ACHN (cell line): ENCODE measurements around the gene FAM151B.
A peak's percentile ranks its signal among the peaks of the same experiment; 100 is the strongest.
"Not testable (repeated sequence)": the region's sequence is repeated elsewhere in the genome, so short reads cannot be mapped to it uniquely, and the experiment has no call there.

Experiments
- DNase-seq: peaks from one replicate; pipeline ENCODE4 v3.0.0-alpha.2; 2015
- in situ Hi-C: cut with HindIII; loops from 2 replicates; pipeline ENCODE4 v1.10.0; 2017; ENCODE audit warnings: low sequenced_read_pairs, low pct_ligation_motif_present, low pct_unique_long_range_greater_than_20kb

FAM151B gene, protein sequence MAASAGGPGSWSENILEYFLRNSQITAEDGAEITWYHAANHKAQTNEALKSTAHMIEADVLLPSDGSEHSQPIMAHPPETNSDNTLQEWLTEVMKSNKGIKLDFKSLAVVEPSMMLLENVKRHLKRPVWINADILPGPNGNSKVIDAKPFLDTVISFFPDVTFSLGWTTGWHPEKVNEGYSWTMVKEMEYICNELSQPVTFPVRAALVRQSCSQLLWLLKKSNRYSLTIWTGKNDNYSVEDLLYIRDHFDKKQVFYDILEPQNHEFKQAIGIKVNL

DNA sequence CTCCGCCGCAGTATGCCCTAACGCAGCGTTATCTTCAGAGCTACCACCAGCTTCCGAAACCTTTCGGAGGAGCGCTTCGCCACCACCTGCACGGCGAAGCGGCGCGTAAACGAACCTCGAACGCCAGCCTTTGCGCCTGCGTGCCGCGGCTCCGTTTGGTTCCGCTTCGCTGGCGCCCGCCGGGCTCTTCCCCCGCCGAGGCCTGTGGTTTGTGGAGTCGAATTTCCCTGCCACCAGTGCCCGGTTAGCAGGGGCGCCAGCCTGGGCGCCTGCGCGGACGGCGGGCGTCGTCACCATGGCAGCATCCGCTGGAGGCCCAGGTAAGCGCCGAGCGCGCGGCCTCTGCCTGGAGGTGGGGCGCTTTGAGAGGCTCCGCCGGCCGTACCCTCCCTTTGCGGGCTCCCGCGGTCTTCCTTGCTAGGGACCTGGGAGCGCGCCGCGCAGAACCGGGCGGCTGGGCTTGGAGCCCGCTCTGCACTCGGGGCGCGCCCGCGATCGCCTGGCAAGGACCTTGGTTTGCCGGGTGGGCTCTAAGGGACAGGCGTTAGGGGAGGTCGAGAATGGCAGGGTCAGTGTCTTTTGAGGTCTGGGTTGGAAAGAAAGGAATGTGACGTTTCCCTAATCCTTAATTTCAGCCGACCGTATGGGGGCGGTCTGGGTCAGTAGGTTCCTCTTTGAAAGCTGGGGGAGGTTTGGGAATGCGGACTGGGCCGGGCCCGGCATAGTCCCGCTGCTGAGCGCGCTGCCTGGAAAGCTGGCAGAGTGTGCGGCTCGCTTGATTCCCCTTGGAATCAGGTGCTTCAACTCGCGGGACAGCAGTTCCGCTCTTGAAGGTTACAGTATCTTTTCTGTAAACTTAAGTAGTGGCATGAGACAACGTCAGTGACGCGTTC is at the start of gene FAM151B:
FAM151B (plus strand) TSS at position 272 of the 893 bp plus-strand sequence; CDS start at position 296, 24 bp downstream.
- in situ Hi-C loops: no loop called here

DNA sequence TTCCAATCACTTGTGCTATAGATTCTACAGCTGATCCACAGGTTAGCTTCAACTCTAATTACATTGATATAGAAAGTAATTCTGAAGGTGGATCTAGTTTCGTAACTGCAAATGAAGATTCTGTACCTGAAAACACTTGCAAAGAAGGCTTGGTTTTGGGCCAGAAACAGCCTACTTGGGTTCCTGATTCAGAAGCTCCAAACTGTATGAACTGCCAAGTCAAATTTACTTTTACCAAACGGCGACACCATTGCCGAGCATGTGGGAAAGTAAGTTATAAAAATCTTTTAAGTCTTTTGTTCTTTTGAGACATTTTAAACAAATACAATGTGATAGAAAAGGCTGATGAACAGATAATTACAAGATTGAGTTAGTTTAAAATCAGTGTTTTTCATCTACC is 49.2 kb upstream of the FAM151B start:
- DNase-seq: no peak
- in situ Hi-C loops: no loop called here

More for the DNA sequence above, at the start of gene FAM151B:
- DNase-seq: peak; percentile 93

- in situ Hi-C loops: no loop called here
- DNase-seq: no peak
Observed at GRCh38 chr5:80439213-80439612, 48.7 kb upstream of the FAM151B start.

DNA sequence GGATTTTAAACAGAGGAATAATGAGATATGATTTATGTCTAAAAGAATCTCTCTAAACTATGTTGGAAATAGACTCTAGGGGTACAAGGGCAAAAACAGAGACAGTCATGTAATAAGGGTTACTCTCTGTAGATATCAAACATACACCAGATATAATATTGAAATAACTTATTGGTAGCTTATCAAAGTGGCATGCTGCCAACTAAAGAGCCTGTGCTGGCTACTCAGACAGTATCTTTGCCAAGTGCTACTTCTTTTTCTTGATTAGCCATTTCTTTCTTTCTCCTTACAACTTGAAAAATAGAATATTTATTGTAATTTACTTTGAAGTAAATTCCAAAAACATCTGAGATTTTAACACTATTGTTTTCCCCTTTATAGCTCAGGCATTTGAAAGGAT is 45.2 kb upstream of the FAM151B start:
- in situ Hi-C loops: no loop called here
- DNase-seq: no peak

- DNase-seq: no peak
- in situ Hi-C loops: no loop called here
Observed at GRCh38 chr5:80453366-80453765, 34.5 kb upstream of the FAM151B start.

DNA sequence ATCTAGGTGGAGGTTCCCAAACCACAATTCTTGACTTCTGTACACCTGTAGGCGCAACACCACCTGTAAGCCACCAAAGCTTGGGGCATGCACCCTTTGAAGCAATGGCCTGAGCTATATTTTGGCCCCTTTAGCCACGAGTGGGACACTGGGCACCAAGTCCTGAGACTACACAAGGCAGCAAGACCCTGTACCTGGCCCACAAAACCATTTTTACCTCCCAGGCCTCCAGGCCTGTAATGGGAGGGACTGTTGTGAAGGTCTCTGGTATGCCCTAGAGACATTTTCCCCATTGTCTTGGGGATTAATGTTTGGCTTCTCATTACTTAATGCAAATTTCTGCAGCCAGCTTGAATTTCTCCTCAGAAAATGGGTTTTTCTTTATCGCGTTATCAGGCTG is 24.6 kb upstream of the FAM151B start:
- DNase-seq: no peak
- in situ Hi-C loops: no loop called here

DNA sequence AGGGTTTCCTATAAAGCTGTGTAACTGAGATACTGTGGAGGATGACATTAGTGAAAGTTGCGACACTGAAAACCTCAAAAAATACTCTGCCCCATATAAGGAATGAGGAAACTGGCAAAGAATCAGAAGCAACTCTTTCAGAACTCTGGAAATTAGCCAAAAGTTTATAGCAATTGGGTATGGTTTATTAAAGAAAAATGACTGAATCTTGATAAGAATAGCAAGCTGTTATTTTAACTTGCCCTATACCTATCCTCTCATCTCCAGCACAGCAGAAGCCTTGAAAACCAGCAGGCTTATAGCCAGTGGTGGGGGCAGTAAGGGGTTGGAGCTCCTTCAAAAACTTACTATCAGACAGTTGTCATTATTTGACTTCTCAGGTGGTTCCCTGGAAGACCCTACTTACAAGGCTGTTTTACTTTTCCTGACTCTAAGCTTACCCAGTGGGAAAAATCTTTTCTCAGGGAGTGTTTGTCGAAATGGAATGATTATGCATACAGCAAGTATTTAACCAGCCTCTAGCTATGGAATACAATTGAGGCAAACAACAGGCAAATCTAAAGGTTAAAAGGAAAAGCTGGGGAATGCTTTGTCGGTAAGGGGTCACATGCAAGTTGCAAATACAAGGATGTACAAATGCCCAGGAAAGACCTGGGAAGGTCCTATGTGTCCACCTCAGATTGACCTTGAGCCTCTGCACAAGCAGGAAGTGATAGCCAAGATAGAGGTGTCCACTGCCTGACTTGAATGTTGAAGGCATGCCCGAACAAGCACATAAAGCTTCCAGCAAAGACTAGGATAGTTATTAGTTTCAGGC is 21.0 kb upstream of the FAM151B start:
- DNase-seq: no peak
- in situ Hi-C loops: no loop called here

GRCh38 chr5:80468131-80468530 is 19.8 kb upstream of the FAM151B start:
- in situ Hi-C loops: no loop called here
- DNase-seq: no peak

- in situ Hi-C loops, DNase-seq: not testable (repeated sequence)
Observed at GRCh38 chr5:80470631-80471030, 17.3 kb upstream of the FAM151B start.

- in situ Hi-C loops: no loop called here
- no peak for DNase-seq
Observed at GRCh38 chr5:80474929-80475328, 13.0 kb upstream of the FAM151B start.

GRCh38 chr5:80479713-80480112 is 8.2 kb upstream of the FAM151B start:
- DNase-seq: no peak
- in situ Hi-C loops: no loop called here

- in situ Hi-C loops: no loop called here
- DNase-seq: no peak
Observed at GRCh38 chr5:80480354-80480753, 7.5 kb upstream of the FAM151B start.

GRCh38 chr5:80481019-80481893 is 6.6 kb upstream of the FAM151B start:
- DNase-seq: peak; percentile 62
- in situ Hi-C loops: no loop called here

GRCh38 chr5:80482578-80482977 is 5.3 kb upstream of the FAM151B start:
- in situ Hi-C loops: no loop called here
- DNase-seq: no peak

- in situ Hi-C loops: no loop called here
Observed at GRCh38 chr5:80483636-80484232, 4.2 kb upstream of the FAM151B start.

GRCh38 chr5:80487444-80487828 is 464 bp upstream of the FAM151B start:
- in situ Hi-C loops: no loop called here

More at GRCh38 chr5:80483636-80484232, 4.2 kb upstream of the FAM151B start:
- DNase-seq: no peak

GRCh38 chr5:80491296-80491695 is 3.4 kb downstream of the FAM151B start:
- no peak for DNase-seq
- in situ Hi-C loops: no loop called here

More at GRCh38 chr5:80487444-80487828, 464 bp upstream of the FAM151B start:
- no peak for DNase-seq

GRCh38 chr5:80492741-80493140 is 4.8 kb downstream of the FAM151B start:
- DNase-seq: no peak
- in situ Hi-C loops: no loop called here
